Upper lobe of left lung (tissue), 6 donors: ENCODE measurements around the gene PLXNB3. TPM values are rescaled to one million over a fixed set of nuclear protein-coding genes. Genes with fewer than 3 reads are reported as not detected.
A peak's percentile ranks its signal among the peaks of the same experiment; 100 is the strongest.

Experiments used
- ATAC-seq, 2 donors: fragments of 200-7000 bp; cut with Tn5 transposase; one replicate each; pipeline ENCODE4 v1.9.1; 2022; ENCODE audit warnings: mild to moderate bottlenecking in 2 of 2, moderate library complexity in 2 of 2; ENCODE audit not compliant: low FRiP score in 2 of 2
- DNase-seq, 2 donors: peaks; one replicate each; pipeline ENCODE4 v3.0.0-alpha.2; 2019 to 2020
- H3K27ac ChIP-seq, 4 donors: fragments of 200-600 bp; sonication (generic); one replicate each; pipeline ENCODE4 v1.5.1; 2016 to 2019
- H3K27me3 ChIP-seq, 4 donors: fragments of 200-600 bp; sonication (generic); one replicate each; pipeline ENCODE4 v1.5.1; 2017 to 2019
- H3K36me3 ChIP-seq, 4 donors: fragments of 200-600 bp; sonication (generic); one replicate each; pipeline ENCODE4 v1.5.1; 2016 to 2019
- H3K4me1 ChIP-seq, 4 donors: fragments of 200-600 bp; sonication (generic); one replicate each; pipeline ENCODE4 v1.5.1; 2018 to 2019
- H3K4me3 ChIP-seq, 4 donors: fragments of 200-600 bp; sonication (generic); one replicate each; pipeline ENCODE4 v1.5.1; 2017 to 2019; ENCODE audit warnings: mild to moderate bottlenecking in 2 of 4, moderate library complexity in 1 of 4
- H3K9me3 ChIP-seq, 4 donors: fragments of 200-600 bp; sonication (generic); one replicate each; pipeline ENCODE4 v1.5.1; 2018 to 2019
- EP300 ChIP-seq, 4 donors: sonication (generic); formaldehyde crosslinking; IDR thresholded peaks; one replicate each; pipeline ENCODE4 v1.5.1; 2017; ENCODE audit warnings: antibody characterized with exemption in 4 of 4, control low read depth in 2 of 4
- POLR2A ChIP-seq, 4 donors: fragments of 450-650 bp; IDR thresholded peaks; one replicate each; pipeline ENCODE4 v1.5.1; 2016 to 2017; ENCODE audit warnings: antibody characterized with exemption in 4 of 4, mild to moderate bottlenecking in 2 of 4
- POLR2AphosphoS5 ChIP-seq, 2 donors: sonication (generic); formaldehyde crosslinking; IDR thresholded peaks; one replicate each; pipeline ENCODE4 v1.5.1; 2017; ENCODE audit warnings: antibody characterized with exemption in 2 of 2
- WGBS, 2 donors: methylation state at CpG; one replicate each; pipeline ENCODE4 v1.1.5; 2017 to 2018; 5-methylcytosine and 5-hydroxymethylcytosine counted together
- total RNA-seq, 6 donors: library from RNA; depleted of rRNA in 4 of 6; stranded (reverse); fragments of >200 nt in 4 of 6; gene quantifications; one replicate each; pipeline versions ENCODE4 v1.1.0 to v1.2.1, GENCODE V29; 2016 to 2021
- TF ChIP-seq, protein P1 (sequence below), 6 experiments: fragments of 450-650 bp in 4 of 6; fragments of 200-600 bp in 2 of 6; sonication (generic) in 2 of 6; IDR thresholded peaks; one replicate each; pipeline ENCODE4 v1.5.1; 2016 to 2019; ENCODE audit warnings: antibody characterized with exemption in 6 of 6
- donor health status: DM: no; HTN: no; CAD: no; lungs with moderate emphysema.
- donor health status: DM: no; HTN: yes; CAD: no; lungs with severe emphysema.

PLXNB3 gene
- total RNA-seq, 6 donors from 2014 or later, result 1.3 to 21.0 (median 2.9) TPM

GRCh38 chrX:153800746-153801145 is 36.7 kb downstream of the PLXNB3 start:
- no peak for ATAC-seq

DNA sequence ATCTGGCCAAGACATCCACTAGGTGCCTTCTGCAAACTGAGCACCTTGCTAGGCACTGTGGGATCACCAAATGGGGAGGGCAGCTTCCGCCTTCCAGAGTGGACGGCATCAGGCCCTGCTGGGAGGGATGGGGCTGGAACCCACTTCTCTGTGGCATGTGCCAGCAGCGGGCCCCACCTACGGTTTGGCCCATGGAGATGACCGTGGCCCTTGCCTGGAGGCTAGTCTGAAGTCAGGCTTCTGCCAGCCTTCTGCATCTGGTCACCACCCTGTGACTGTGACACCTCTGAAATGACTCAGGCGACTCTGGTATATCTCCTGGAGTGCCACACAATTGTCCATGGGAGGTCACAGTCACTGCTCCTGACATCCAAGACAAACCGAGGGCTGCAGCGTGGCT is 37.6 kb downstream of the PLXNB3 start:
- H3K27me3 ChIP-seq, result peaks cover 0 to 5% (median 0%) of the 10 kb centered on the region in 4 donors
- H3K9me3 ChIP-seq, result peaks cover 0 to 32% (median 0%) of the 10 kb centered on the region in 4 donors
- no peak for TF ChIP-seq POLR2A (IDR thresholded peaks at IDR 0.05)
- TF ChIP-seq POLR2AphosphoS5 (IDR thresholded peaks at IDR 0.05), result no peak
- TF ChIP-seq, protein P1, sequence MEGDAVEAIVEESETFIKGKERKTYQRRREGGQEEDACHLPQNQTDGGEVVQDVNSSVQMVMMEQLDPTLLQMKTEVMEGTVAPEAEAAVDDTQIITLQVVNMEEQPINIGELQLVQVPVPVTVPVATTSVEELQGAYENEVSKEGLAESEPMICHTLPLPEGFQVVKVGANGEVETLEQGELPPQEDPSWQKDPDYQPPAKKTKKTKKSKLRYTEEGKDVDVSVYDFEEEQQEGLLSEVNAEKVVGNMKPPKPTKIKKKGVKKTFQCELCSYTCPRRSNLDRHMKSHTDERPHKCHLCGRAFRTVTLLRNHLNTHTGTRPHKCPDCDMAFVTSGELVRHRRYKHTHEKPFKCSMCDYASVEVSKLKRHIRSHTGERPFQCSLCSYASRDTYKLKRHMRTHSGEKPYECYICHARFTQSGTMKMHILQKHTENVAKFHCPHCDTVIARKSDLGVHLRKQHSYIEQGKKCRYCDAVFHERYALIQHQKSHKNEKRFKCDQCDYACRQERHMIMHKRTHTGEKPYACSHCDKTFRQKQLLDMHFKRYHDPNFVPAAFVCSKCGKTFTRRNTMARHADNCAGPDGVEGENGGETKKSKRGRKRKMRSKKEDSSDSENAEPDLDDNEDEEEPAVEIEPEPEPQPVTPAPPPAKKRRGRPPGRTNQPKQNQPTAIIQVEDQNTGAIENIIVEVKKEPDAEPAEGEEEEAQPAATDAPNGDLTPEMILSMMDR (IDR thresholded peaks at IDR 0.05), result no peak
- no peak for TF ChIP-seq EP300 (IDR thresholded peaks at IDR 0.05)
- ATAC-seq, result no peak
- DNase-seq, result peak in 1 of 2 donors; percentile 2
- H3K27ac ChIP-seq, result no peak overlapping the region
- whole genome bisulfite sequencing, 2 donors, result 88 to 100% methylated on average over 2 to 8 of the region's 8 CpGs
- peaks cover 0 to 29% (median 12%) of the 10 kb centered on the region in 4 donors for H3K36me3 ChIP-seq
- H3K4me1 ChIP-seq, result no peaks in the 10 kb centered on the region
- H3K4me3 ChIP-seq, result no peak overlapping the region

More at GRCh38 chrX:153800746-153801145, 36.7 kb downstream of the PLXNB3 start:
- no peak for DNase-seq
- H3K27ac ChIP-seq, result no peak overlapping the region
- H3K27me3 ChIP-seq, result peaks cover 0 to 3% (median 0%) of the 10 kb centered on the region in 4 donors
- H3K4me3 ChIP-seq, result no peak overlapping the region
- 88 to 98% methylated on average over 6 to 7 of the region's 7 CpGs for WGBS, 2 donors
- peaks cover 0 to 32% (median 0%) of the 10 kb centered on the region in 4 donors for H3K9me3 ChIP-seq
- TF ChIP-seq POLR2AphosphoS5 (IDR thresholded peaks at IDR 0.05) (no peak), POLR2A (IDR thresholded peaks at IDR 0.05) (no peak)
- TF ChIP-seq, protein P1 (IDR thresholded peaks at IDR 0.05), result no peak
- peaks cover 0 to 8% (median 4%) of the 10 kb centered on the region in 4 donors for H3K4me1 ChIP-seq
- peaks cover 0 to 31% (median 12%) of the 10 kb centered on the region in 4 donors for H3K36me3 ChIP-seq

DNA sequence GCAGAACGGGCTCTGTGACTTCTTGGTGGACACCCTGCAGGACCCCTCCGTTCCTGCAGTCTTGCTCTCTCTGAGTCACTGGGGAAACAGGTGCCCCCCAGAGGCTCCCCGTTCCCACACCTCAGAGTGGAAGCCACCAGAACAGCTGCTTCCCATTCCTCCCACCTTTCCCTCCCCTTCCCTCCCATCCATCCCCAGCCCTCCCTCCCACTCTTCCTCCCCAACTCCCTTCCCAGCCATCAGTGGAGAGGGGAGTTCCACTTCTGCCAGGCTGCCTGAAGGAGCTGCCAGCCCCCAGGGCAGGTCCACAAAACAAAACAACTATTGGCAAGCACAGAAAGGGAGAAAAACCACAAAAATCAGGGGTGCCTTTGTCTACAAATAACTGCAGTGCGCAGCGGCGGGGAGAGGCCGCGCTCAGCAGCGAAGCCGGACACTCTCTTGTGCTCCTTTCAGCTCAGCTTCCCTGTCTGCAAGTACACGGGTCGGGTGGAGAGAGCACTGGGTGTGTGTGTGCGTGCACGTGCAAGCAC is 38.5 kb downstream of the PLXNB3 start:
- Histone ChIP-seq H3K27ac (no peak overlapping the region), H3K4me3 (no peak overlapping the region), H3K4me1 (no peaks in the 10 kb centered on the region), H3K27me3 (peaks cover 0 to 5% (median 0%) of the 10 kb centered on the region in 4 donors), H3K9me3 (peaks cover 0 to 23% (median 0%) of the 10 kb centered on the region in 4 donors), H3K36me3 (peaks cover 0 to 20% (median 9%) of the 10 kb centered on the region in 4 donors)
- DNase-seq (peak in 1 of 2 donors; percentile 44), ATAC-seq (no peak)
- TF ChIP-seq EP300 (IDR thresholded peaks at IDR 0.05) (no peak), POLR2A (IDR thresholded peaks at IDR 0.05) (no peak), POLR2AphosphoS5 (IDR thresholded peaks at IDR 0.05) (no peak)
- TF ChIP-seq, protein P1 (IDR thresholded peaks at IDR 0.05), result no peak
- WGBS, 2 donors, result 61 to 71% methylated on average over 8 to 14 of the region's 14 CpGs

DNA sequence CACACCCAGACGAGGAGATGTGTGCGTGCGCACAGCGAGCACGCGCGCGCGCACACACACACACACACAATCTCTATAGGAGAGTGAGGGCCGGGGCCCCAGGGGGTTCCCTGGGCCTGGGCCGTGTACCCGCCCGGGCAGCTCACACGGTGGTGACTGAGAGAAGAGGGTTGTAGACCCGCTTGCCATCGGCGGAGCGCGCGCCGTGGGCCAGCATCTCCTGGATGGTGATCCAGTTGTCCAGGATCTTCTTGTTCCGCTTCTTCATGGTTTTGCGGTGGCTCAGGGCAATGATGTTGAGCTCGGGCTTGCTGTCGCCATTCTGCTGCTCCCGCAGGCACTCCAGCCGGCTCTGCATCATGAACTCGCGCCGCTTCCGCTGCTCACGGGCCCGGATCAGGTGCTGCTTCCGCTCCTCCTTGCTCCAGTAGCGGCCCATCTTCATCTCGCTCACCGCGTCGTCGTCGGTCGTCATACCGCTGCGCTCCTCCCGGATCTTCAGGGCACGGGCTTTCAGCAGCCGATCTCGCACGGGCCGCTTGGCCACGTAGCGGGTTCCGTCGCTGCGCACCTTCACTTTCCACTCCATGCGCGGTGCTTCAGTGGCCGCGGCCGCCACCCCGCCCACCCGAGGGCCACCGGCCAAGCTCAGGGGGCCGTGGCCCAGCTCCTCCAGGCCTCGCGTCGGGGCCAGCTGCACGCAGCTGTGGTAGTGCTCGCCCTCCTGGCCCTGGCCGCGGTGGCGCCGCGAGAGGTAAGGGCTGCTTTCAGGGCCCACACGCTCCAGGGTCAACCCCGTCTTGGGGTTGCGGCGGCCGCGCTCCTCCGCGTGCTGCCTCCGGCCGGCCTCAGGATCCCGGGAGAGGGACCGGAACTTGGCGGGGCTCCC is 39.4 kb downstream of the PLXNB3 start:
- Histone ChIP-seq H3K4me1 (no peaks in the 10 kb centered on the region), H3K9me3 (peaks cover 0 to 18% (median 0%) of the 10 kb centered on the region in 4 donors), H3K27ac (no peak overlapping the region), H3K27me3 (peaks cover 0 to 5% (median 0%) of the 10 kb centered on the region in 4 donors), H3K36me3 (peaks cover 0 to 11% (median 4%) of the 10 kb centered on the region in 4 donors), H3K4me3 (no peak overlapping the region)
- TF ChIP-seq, protein P1 (IDR thresholded peaks at IDR 0.05), result no peak
- TF ChIP-seq EP300 (IDR thresholded peaks at IDR 0.05) (no peak), POLR2A (IDR thresholded peaks at IDR 0.05) (no peak)
- DNase-seq (peak in 1 of 2 donors; percentile 65), ATAC-seq (no peak)
- WGBS, 2 donors, result 95% methylated on average over 48 to 86 of the region's 87 CpGs
